ENCODE measurements around the gene MAPT.
"Not testable (repeated sequence)": the region's sequence is repeated elsewhere in the genome, so short reads cannot be mapped to it uniquely, and the experiment has no call there.

Gene MAPT

GRCh38 chr17:45902892-45903346, 8.6 kb downstream of the MAPT start:
- Histone ChIP-seq H3K9me3 (ENCODE audit: insufficient read depth, low read depth, low read length) (no peaks in the 10 kb centered on the region), H3K27me3 (ENCODE audit: insufficient read depth, low read length) (peaks cover 44% of the 10 kb centered on the region), H3K36me3 (ENCODE audit: insufficient read depth, low read length) (no peaks in the 10 kb centered on the region), H3K27ac (ENCODE audit: low read depth, low read length) (no peak overlapping the region), H3K4me1 (ENCODE audit: insufficient read depth, low read length) (0 out of 2 replicates have a peak, but pooled peaks cover under 1% of the 10 kb centered on the region), H3K4me3 (ENCODE audit: low read length) (no peak overlapping the region), H3K9ac (ENCODE audit: low read depth, low read length) (no peak overlapping the region)
- 67% methylated on average over 7 of the region's 7 CpGs for WGBS

- 73% methylated on average over 6 of the region's 6 CpGs for WGBS
Observed at GRCh38 chr17:45904866-45905265, 10.5 kb downstream of the MAPT start.

GRCh38 chr17:45905814-45906213, 11.5 kb downstream of the MAPT start:
- H3K9me3 ChIP-seq (ENCODE audit: insufficient read depth, low read depth, low read length): no peaks in the 10 kb centered on the region
- no peaks in the 10 kb centered on the region for H3K36me3 ChIP-seq (ENCODE audit: insufficient read depth, low read length)
- H3K27me3 ChIP-seq (ENCODE audit: insufficient read depth, low read length): peaks cover 15% of the 10 kb centered on the region
- no peak overlapping the region for H3K27ac ChIP-seq (ENCODE audit: low read depth, low read length)
- no peak overlapping the region for H3K4me3 ChIP-seq (ENCODE audit: low read length)
- peaks cover 6% of the 10 kb centered on the region for H3K4me1 ChIP-seq (ENCODE audit: insufficient read depth, low read length)
- 73% methylated on average over 4 of the region's 4 CpGs for WGBS
- no peak overlapping the region for H3K9ac ChIP-seq (ENCODE audit: low read depth, low read length)

More at GRCh38 chr17:45904866-45905265, 10.5 kb downstream of the MAPT start:
- Histone ChIP-seq H3K4me3 (ENCODE audit: low read length) (no peak overlapping the region), H3K27me3 (ENCODE audit: insufficient read depth, low read length) (peaks cover 25% of the 10 kb centered on the region), H3K9ac (ENCODE audit: low read depth, low read length) (no peak overlapping the region), H3K9me3 (ENCODE audit: insufficient read depth, low read depth, low read length) (no peaks in the 10 kb centered on the region), H3K27ac (ENCODE audit: low read depth, low read length) (no peak overlapping the region), H3K4me1 (ENCODE audit: insufficient read depth, low read length) (peaks cover 6% of the 10 kb centered on the region), H3K36me3 (ENCODE audit: insufficient read depth, low read length) (no peaks in the 10 kb centered on the region)

GRCh38 chr17:45906237-45906636, 11.9 kb downstream of the MAPT start:
- H3K27ac ChIP-seq (ENCODE audit: low read depth, low read length): no peak overlapping the region
- H3K27me3 ChIP-seq (ENCODE audit: insufficient read depth, low read length): peaks cover 11% of the 10 kb centered on the region
- H3K9me3 ChIP-seq (ENCODE audit: insufficient read depth, low read depth, low read length): no peaks in the 10 kb centered on the region
- H3K4me1 ChIP-seq (ENCODE audit: insufficient read depth, low read length): peaks cover 6% of the 10 kb centered on the region
- H3K36me3 ChIP-seq (ENCODE audit: insufficient read depth, low read length): no peaks in the 10 kb centered on the region
- WGBS: 87% methylated on average over 8 of the region's 8 CpGs
- H3K4me3 ChIP-seq (ENCODE audit: low read length): no peak overlapping the region
- H3K9ac ChIP-seq (ENCODE audit: low read depth, low read length): no peak overlapping the region

- Histone ChIP-seq H3K27ac (ENCODE audit: low read depth, low read length) (no peak overlapping the region), H3K36me3 (ENCODE audit: insufficient read depth, low read length) (no peaks in the 10 kb centered on the region), H3K9me3 (ENCODE audit: insufficient read depth, low read depth, low read length) (peaks cover under 1% of the 10 kb centered on the region; the same call in 1 of the 2 replicates), H3K9ac (ENCODE audit: low read depth, low read length) (no peak overlapping the region), H3K27me3 (ENCODE audit: insufficient read depth, low read length) (peaks cover 6% of the 10 kb centered on the region), H3K4me3 (ENCODE audit: low read length) (no peak overlapping the region), H3K4me1 (ENCODE audit: insufficient read depth, low read length) (peaks cover 6% of the 10 kb centered on the region)
- WGBS: 90% methylated on average over 15 of the region's 15 CpGs
Observed at GRCh38 chr17:45906927-45907622, 12.7 kb downstream of the MAPT start.

- peaks cover 6% of the 10 kb centered on the region for H3K4me1 ChIP-seq (ENCODE audit: insufficient read depth, low read length)
- 85% methylated on average over 10 of the region's 11 CpGs for WGBS
- H3K36me3 ChIP-seq (ENCODE audit: insufficient read depth, low read length): no peaks in the 10 kb centered on the region
- no peak overlapping the region for H3K4me3 ChIP-seq (ENCODE audit: low read length)
- H3K27ac ChIP-seq (ENCODE audit: low read depth, low read length): no peak overlapping the region
- H3K9ac ChIP-seq (ENCODE audit: low read depth, low read length): no peak overlapping the region
- H3K27me3 ChIP-seq (ENCODE audit: insufficient read depth, low read length): peaks cover 2% of the 10 kb centered on the region
- H3K9me3 ChIP-seq (ENCODE audit: insufficient read depth, low read depth, low read length): peaks cover 6% of the 10 kb centered on the region; the same call in 1 of the 2 replicates
Observed at GRCh38 chr17:45907750-45908395, 13.5 kb downstream of the MAPT start.

GRCh38 chr17:45908460-45908859, 14.1 kb downstream of the MAPT start:
- no peaks in the 10 kb centered on the region for H3K36me3 ChIP-seq (ENCODE audit: insufficient read depth, low read length)
- no peak overlapping the region for H3K4me3 ChIP-seq (ENCODE audit: low read length)
- peaks cover 6% of the 10 kb centered on the region for H3K4me1 ChIP-seq (ENCODE audit: insufficient read depth, low read length)
- no peak overlapping the region for H3K27ac ChIP-seq (ENCODE audit: low read depth, low read length)
- H3K9ac ChIP-seq (ENCODE audit: low read depth, low read length): no peak overlapping the region
- H3K9me3 ChIP-seq (ENCODE audit: insufficient read depth, low read depth, low read length): peaks cover 6% of the 10 kb centered on the region; the same call in 1 of the 2 replicates
- H3K27me3 ChIP-seq (ENCODE audit: insufficient read depth, low read length): no peaks in the 10 kb centered on the region
- WGBS: 55% methylated on average over 3 of the region's 3 CpGs

GRCh38 chr17:45908935-45909334, 14.6 kb downstream of the MAPT start:
- Histone ChIP-seq H3K27me3 (ENCODE audit: insufficient read depth, low read length) (no peaks in the 10 kb centered on the region), H3K9me3 (ENCODE audit: insufficient read depth, low read depth, low read length) (peaks cover 6% of the 10 kb centered on the region; the same call in 1 of the 2 replicates), H3K4me1 (ENCODE audit: insufficient read depth, low read length) (peaks cover 6% of the 10 kb centered on the region), H3K4me3 (ENCODE audit: low read length) (no peak overlapping the region), H3K27ac (ENCODE audit: low read depth, low read length) (no peak overlapping the region), H3K9ac (ENCODE audit: low read depth, low read length) (no peak overlapping the region), H3K36me3 (ENCODE audit: insufficient read depth, low read length) (no peaks in the 10 kb centered on the region)
- 91% methylated on average over 8 of the region's 8 CpGs for WGBS

GRCh38 chr17:45910667-45911066, 16.3 kb downstream of the MAPT start:
- Histone ChIP-seq H3K27ac (ENCODE audit: low read depth, low read length) (no peak overlapping the region), H3K9ac (ENCODE audit: low read depth, low read length) (no peak overlapping the region), H3K4me1 (ENCODE audit: insufficient read depth, low read length) (peaks cover 6% of the 10 kb centered on the region), H3K36me3 (ENCODE audit: insufficient read depth, low read length) (no peaks in the 10 kb centered on the region), H3K27me3 (ENCODE audit: insufficient read depth, low read length) (no peaks in the 10 kb centered on the region), H3K9me3 (ENCODE audit: insufficient read depth, low read depth, low read length) (peaks cover 6% of the 10 kb centered on the region; the same call in 1 of the 2 replicates), H3K4me3 (ENCODE audit: low read length) (no peak overlapping the region)
- WGBS: 80% methylated on average over 3 of the region's 3 CpGs

- Histone ChIP-seq H3K9me3 (ENCODE audit: insufficient read depth, low read depth, low read length) (peaks cover 6% of the 10 kb centered on the region; the same call in 1 of the 2 replicates), H3K4me1 (ENCODE audit: insufficient read depth, low read length) (peaks cover 6% of the 10 kb centered on the region), H3K27me3 (ENCODE audit: insufficient read depth, low read length) (no peaks in the 10 kb centered on the region), H3K36me3 (ENCODE audit: insufficient read depth, low read length) (no peaks in the 10 kb centered on the region), H3K4me3 (ENCODE audit: low read length) (no peak overlapping the region), H3K27ac (ENCODE audit: low read depth, low read length) (no peak overlapping the region), H3K9ac (ENCODE audit: low read depth, low read length) (no peak overlapping the region)
Observed at GRCh38 chr17:45912319-45912718, 18.0 kb downstream of the MAPT start.

- H3K27ac ChIP-seq (ENCODE audit: low read depth, low read length); H3K27me3 ChIP-seq (ENCODE audit: insufficient read depth, low read length); H3K9ac ChIP-seq (ENCODE audit: low read depth, low read length); H3K4me1 ChIP-seq (ENCODE audit: insufficient read depth, low read length); H3K36me3 ChIP-seq (ENCODE audit: insufficient read depth, low read length); H3K9me3 ChIP-seq (ENCODE audit: insufficient read depth, low read depth, low read length); H3K4me3 ChIP-seq (ENCODE audit: low read length): not testable (repeated sequence)
- 89% methylated on average over 5 of the region's 5 CpGs for WGBS
Observed at GRCh38 chr17:45913030-45913429, 18.7 kb downstream of the MAPT start.

Measured in HUES64 (cell line).